Frontal cortex (tissue), 4 donors: ENCODE data around the gene KAZN. TPM values are rescaled to one million over a fixed set of nuclear protein-coding genes. Genes with fewer than 3 reads are reported as not detected.

Experiments used
- DNase-seq, 2 donors: peaks; one replicate each; pipeline ENCODE4 v3.0.0; 2012; ENCODE audit warnings: low spot score in 2 of 2
- FAIRE-seq: peaks from 2 replicates; lab custom pipeline; 2012; peaks lifted over from hg19 to GRCh38; lab: Jason Lieb, UNC
- total RNA-seq: library from RNA; depleted of rRNA; stranded (reverse); fragments of >200 nt; gene quantifications from one replicate; pipeline ENCODE4 v1.2.3, GENCODE V29; 2014
- donor health status: control.
- donor health status: control.
- donor health status: control.

Gene KAZN
- total RNA-seq, 1 donor from 2014 or later, result 17.1 TPM

- no peak for FAIRE-seq
- DNase-seq, result no peak
Observed at GRCh38 chr1:15096293-15096692, 497.8 kb downstream of the KAZN start.

GRCh38 chr1:15098176-15099125 is 500.0 kb downstream of the KAZN start:
- no peak for DNase-seq
- no peak for FAIRE-seq

DNA sequence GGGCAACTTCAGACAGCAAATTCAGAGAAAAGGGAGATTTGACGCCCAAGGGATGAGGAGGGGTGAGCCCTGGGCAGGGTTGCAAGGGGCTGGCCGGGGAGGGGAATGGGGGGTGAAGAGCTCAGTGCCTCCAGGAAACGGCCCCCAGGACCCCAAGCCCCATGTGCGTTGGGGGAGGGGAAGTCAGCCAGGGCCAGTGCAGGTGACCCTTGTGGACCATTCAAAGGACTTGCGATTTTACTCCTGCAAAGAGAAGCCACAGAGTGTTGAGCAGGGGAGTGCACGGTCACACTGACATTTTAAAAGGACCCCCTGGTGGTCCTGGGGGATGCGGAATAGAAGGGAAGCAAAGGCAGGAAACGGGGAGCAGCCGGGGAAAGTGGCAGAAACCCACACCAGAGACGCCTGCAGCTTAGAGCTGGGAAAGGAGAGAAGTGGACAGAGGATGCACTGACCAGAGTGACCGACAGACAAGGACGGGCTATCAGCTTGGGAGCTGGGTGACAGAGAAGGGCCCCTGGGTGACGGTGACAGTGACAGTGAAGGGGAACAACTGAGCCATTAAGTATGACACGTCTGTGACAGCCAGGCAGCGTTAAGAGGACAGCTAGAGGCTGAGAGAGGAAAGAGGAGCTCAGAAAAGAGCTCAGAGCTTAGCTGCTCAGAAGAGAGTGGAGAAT is 501.1 kb downstream of the KAZN start:
- FAIRE-seq (no peak), DNase-seq (no peak)

DNA sequence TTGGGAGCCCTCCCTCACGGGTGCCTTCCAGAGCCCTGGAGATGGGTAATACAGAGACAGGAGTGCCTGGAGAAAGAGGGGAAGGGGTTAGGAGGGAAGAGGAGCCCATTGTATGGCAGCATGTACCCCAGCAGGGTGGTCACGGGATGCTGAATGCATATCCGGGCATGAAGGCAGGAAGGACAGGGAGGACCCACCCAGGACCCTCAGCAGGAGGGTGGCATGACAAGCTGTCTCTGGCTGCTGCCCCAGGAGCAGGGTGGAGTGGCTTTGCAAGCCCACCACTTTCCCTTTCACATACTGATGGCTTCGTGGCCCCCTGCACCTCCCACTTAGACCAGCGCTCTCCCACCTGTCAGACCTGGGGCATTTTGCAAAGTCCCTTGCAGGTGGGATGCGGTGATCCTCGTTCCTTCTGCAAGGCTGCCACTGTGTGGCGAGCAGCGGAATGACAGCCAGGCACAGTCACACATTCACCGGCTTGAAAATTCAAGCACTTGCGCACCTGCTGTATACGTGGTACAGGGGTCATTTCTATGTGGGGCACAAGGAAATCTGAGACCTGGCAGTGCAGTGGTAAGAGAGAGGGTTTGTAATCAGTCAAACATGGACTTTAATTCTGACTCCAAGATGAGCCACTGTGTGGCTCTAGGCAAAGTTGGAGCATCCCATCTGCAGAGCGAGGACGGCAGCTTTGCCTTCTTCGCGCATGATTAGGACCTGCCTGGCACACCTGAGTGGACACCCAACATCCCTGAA is 501.8 kb downstream of the KAZN start:
- FAIRE-seq (no peak), DNase-seq (peak in 1 of 2 donors; percentile 72)

DNA sequence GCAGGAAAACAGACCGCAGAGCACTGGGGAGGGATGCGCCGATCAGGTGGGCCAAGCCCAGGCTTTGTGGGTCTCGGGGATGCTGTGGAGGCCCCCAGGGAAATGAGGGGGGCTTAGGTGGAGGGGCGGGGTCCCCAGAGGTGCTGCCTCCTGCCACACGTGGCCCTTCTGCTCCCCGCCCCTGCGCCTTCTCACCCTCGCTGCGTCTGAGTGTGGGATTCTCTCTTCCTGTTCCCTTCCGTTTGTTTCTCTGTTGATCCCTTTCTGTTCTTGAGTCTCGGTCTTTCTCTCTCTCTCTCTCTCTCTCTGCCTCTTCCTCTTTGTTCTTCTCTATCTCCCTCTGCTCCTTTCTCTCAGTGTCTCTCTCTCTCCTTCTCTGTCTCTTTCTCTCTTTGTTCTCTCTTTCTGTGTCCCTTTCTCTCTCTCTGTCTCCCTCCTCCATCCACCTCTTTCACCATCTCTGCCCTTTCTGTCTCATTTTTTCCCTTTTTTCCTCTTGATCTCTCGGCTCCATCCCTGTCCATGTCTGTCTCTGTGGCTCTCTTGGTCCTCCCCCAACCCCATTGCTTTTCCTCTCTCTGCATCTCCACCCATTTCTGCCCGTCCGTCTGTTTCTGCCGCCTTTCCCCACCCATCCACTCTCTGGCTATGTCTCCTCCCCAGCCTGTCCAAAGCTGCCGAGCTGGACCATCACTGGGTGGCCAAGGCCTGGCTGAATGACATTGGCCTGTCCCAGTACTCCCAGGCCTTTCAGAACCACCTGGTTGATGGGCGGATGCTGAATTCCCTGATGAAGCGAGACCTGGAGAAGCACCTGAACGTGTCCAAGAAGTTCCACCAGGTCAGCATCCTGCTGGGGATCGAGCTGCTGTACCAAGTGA is 502.6 kb downstream of the KAZN start:
- DNase-seq (no peak), FAIRE-seq (no peak)

DNA sequence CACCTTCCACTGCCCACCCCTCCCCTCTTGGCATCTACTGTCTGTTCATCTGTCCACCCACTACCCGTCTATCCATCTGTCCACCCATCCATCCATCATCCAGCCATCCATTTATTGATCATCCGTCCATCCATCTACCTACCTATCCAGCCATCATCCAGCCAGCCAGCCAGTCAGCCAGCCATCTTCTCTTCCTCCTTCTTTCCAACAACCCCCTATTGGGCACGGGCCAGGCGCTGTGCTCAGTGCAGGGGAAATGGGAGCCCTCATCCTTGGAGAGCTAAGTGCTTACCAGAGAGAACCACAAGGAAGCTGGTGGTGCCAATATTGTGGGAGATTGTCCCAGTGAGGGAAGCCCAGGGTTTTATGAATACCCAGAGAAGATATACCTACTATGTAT is 503.3 kb downstream of the KAZN start:
- DNase-seq (no peak), FAIRE-seq (no peak)

DNA sequence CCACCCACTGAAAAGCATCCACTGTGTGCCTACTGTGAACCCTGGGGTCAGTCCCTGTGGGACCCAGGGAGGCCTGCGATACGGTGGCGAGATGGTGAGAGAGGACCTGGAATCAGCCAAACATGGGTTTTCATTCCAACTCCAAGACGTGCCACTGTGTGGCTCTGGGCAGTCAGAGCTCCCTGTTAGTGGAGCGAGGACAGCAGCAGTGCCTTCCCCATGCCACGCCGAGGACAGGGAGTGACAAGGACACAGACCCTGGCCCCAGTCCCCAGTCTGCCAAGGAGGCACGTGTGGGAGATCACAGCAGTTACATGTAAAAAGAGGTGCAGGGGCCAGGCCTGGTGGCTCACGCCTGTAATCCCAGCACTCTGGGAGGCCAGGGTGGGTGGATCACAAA is 504.2 kb downstream of the KAZN start:
- DNase-seq (no peak), FAIRE-seq (no peak)

DNA sequence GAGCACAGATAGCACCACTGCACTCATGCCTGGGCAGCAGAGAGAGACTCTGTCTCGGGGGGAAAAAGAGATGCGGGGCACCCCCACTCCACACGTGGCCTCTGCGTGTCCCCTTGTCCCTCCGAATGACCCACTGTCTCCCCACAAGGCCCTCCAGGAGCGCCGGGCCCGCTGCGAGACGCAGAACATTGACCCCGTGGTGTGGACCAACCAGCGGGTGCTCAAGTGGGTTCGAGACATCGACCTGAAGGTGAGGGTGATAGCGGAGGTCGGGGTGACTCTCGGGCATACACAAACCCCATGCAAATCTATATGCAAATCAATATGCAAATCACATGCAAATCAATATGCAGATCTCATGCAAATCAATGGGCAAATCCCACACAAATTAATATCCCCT is 504.7 kb downstream of the KAZN start:
- DNase-seq, result no peak
- FAIRE-seq, result no peak

GRCh38 chr1:15103906-15104305 is 505.4 kb downstream of the KAZN start:
- no peak for DNase-seq
- FAIRE-seq, result no peak

DNA sequence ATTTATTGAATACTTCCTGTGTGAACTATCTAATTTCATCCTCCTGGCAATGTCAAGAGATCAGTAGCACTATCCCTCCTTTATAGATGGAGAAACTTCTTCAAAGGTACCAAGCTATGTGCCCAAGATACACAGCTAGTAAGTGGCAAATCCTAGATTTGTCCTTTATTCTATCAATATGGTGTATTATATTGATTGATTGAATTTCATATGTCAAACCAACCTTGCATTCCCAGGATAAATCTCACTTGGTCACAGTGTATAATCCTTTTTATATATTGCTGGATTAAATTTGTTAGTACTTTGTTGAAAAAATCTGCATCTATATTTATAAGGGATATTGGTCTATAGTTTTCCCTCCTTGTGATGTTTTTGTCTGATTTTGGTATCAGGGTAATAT is 506.3 kb downstream of the KAZN start:
- no peak for FAIRE-seq
- DNase-seq, result no peak

GRCh38 chr1:15106608-15107007 is 508.1 kb downstream of the KAZN start:
- FAIRE-seq, result no peak
- no peak for DNase-seq

- FAIRE-seq (no peak), DNase-seq (no peak)
Observed at GRCh38 chr1:15107058-15107687, 508.7 kb downstream of the KAZN start.

- FAIRE-seq (no peak), DNase-seq (no peak)
Observed at GRCh38 chr1:15107911-15108310, 509.4 kb downstream of the KAZN start.

DNA sequence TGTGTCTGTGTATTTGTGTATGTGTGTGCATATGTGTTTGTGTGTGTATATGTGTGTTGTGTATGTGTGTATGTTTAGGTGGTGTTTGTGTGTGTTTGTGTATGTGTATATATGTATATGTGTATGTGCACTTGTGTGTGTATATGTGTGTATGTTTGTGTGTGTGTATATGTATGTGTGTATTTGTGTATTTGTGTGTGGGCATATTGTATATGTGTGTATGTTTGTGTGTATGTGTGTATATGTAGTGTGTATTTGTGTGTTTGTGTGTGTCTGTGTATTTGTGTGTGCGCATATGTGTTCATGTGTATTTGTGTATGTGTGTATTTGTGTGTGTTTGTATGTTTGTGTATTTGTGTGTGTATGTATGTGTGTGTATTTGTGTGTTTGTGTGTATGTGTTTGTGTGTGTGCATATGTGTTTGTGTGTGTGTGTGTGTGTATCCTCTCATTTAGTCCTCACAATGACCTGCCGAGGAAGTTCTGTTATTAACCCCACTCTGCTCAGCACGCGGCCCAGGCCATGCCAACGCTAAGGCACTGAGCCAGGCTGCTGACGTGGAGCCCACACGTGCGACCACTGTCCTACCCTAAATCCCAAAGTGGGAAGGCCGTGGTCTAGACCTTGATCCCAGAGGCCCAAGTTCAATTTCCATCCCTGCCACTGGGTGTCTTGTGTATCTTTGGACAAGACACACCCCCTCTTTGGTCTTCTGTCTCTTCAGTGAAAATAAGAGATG is 511.8 kb downstream of the KAZN start:
- FAIRE-seq (no peak), DNase-seq (no peak)

DNA sequence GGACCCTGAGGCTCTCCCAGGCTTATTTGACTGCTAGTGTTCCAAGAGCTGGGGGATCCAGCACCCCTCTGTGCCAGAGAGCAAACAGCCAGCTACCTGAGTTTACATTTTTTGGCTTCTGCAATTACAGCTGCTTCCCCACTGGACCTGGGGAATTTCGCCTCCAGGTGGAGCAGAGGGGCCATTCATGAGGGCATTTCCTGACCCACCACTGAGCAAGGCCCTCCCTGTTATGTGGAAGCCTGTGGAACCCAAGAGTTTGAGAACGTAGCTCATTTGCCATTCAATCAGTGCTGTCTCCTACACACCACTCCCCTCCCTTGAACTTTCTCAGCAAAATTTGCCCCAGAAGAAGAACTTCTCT is 512.4 kb downstream of the KAZN start:
- no peak for DNase-seq
- FAIRE-seq, result no peak

GRCh38 chr1:15113146-15113545 is 514.7 kb downstream of the KAZN start:
- FAIRE-seq (no peak), DNase-seq (no peak)

GRCh38 chr1:15114884-15115283 is 516.4 kb downstream of the KAZN start:
- FAIRE-seq, result no peak
- DNase-seq, result no peak

DNA sequence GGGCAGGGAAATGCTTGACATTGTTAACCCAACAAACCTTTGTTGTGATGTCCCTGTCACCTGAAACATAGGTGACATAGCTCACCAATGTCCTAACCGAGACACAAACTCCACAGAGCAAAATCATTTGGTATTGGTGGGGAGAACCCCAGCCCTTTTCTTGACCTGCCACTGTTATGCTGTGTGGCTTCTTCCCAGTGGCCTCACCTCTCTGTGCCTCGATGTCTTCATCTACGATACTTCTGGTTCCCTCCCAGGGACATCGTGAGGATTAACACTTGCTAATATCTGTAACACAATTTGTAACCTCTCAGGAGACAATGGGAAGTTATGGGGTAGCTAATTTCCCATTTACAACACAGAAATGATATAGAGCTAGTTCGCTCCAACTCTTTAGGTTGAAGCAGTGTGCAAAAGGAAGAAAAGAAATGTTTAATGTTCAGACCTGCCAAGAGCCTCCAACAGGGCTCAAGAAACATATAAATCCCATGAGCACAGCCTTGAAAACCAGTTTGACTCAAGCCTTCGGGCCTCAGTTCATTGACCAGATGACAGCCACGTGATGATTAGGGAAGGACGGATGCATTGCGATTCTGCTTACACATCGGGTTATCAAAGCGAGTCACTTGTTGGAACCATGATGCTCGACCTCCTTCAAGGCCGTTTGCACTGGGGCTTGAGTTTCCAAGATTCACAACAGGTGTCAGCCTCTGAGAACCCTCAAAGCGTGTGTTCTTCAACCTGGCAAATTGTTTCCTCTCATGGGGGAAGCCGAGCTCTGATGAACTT is 517.3 kb downstream of the KAZN start:
- DNase-seq (no peak), FAIRE-seq (no peak)
